GM12878 (cell line): ENCODE results near the gene ZNF22.

Experiments
- CREB1 ChIP-seq: IDR thresholded peaks from 2 replicates; pipeline ENCODE4 v1.6.1; 2012; ENCODE audit warnings: low read depth, mild to moderate bottlenecking, inconsistent platforms
- CTCF ChIP-seq, 3 experiments: IDR thresholded peaks in 2 of 3; conservative IDR thresholded peaks in 1 of 3; 2 replicates each; pipeline ENCODE4 v1.5.1; 2011; ENCODE audit warnings: low read depth in 3 of 3, low read length in 3 of 3, mild to moderate bottlenecking in 3 of 3, control low read depth in 2 of 3, moderate library complexity in 2 of 3, inconsistent platforms in 1 of 3, mixed read lengths in 1 of 3; ENCODE audit not compliant: control insufficient read depth in 2 of 3, insufficient read depth in 1 of 3; ENCODE audit errors: extremely low read depth in 1 of 3
- EP300 ChIP-seq, 2 experiments: fragments of 150-350 bp in 1 of 2; IDR thresholded peaks; 2 replicates each; pipeline ENCODE4 v1.6.1; 2011 to 2012; ENCODE audit warnings: low read depth in 2 of 2, low read length in 2 of 2, borderline replicate concordance in 1 of 2, improper control_type of control experiment in 1 of 2, inconsistent platforms in 1 of 2; ENCODE audit not compliant: control insufficient read depth in 1 of 2
- EZH2 ChIP-seq: IDR thresholded peaks from 2 replicates; pipeline ENCODE4 v1.6.1; 2012; ENCODE audit warnings: low read depth, mild to moderate bottlenecking, control low read depth, inconsistent platforms, low read length, borderline replicate concordance; ENCODE audit not compliant: control insufficient read depth
- GABPA ChIP-seq: IDR thresholded peaks from 2 replicates; pipeline ENCODE4 v1.6.1; 2014; ENCODE audit warnings: antibody characterized with exemption, low read depth, mild to moderate bottlenecking, inconsistent platforms
- POLR2A ChIP-seq: IDR thresholded peaks from 2 replicates; pipeline ENCODE4 v1.6.1; 2011; ENCODE audit warnings: low read depth, mild to moderate bottlenecking, low read length
- POLR2AphosphoS2 ChIP-seq: IDR thresholded peaks from 2 replicates; pipeline ENCODE4 v1.6.1; 2011; ENCODE audit warnings: low read depth, mild to moderate bottlenecking, low read length, improper control_type of control experiment, moderate library complexity

GRCh38 chr10:45006276-45007030 is 5.7 kb downstream of the ZNF22 start:
- TF ChIP-seq CREB1 (no peak), POLR2A (no peak), CTCF (IDR thresholded peaks at IDR 0.05 in 2 of 3, conservative IDR thresholded peaks at IDR 0.05 in 1 of 3; ENCODE audit: control insufficient read depth in 2 of 3, extremely low read depth in 1 of 3, insufficient read depth in 1 of 3, low read depth in 3 of 3, low read length in 3 of 3) (no peak), GABPA (no peak), EZH2 (no peak), EP300 (IDR thresholded peaks at IDR 0.05; ENCODE audit: borderline replicate concordance in 1 of 2, control insufficient read depth in 1 of 2, low read depth in 2 of 2, low read length in 2 of 2) (no peak), POLR2AphosphoS2 (no peak)
